Hepatocyte (in vitro differentiated cells): ENCODE data around the gene TNNI3.

Source experiments
- CTCF ChIP-seq: fragments of 200-600 bp; sonication (generic); IDR thresholded peaks from 2 replicates; pipeline ENCODE4 v1.5.1; 2016; ENCODE audit warnings: antibody characterized with exemption, mild to moderate bottlenecking; ENCODE audit not compliant: poor library complexity
- EZH2 ChIP-seq: fragments of 200-600 bp; sonication (generic); IDR thresholded peaks from 2 replicates; pipeline ENCODE4 v1.6.1; 2016; ENCODE audit warnings: antibody characterized with exemption, mild to moderate bottlenecking, borderline replicate concordance
- EZH2phosphoT487 ChIP-seq: fragments of 200-600 bp; sonication (generic); IDR thresholded peaks from one replicate; pipeline ENCODE4 v1.6.1; 2018; ENCODE audit warnings: antibody characterized with exemption, mild to moderate bottlenecking, low read depth, moderate library complexity; ENCODE audit not compliant: unreplicated experiment, severe bottlenecking

DNA sequence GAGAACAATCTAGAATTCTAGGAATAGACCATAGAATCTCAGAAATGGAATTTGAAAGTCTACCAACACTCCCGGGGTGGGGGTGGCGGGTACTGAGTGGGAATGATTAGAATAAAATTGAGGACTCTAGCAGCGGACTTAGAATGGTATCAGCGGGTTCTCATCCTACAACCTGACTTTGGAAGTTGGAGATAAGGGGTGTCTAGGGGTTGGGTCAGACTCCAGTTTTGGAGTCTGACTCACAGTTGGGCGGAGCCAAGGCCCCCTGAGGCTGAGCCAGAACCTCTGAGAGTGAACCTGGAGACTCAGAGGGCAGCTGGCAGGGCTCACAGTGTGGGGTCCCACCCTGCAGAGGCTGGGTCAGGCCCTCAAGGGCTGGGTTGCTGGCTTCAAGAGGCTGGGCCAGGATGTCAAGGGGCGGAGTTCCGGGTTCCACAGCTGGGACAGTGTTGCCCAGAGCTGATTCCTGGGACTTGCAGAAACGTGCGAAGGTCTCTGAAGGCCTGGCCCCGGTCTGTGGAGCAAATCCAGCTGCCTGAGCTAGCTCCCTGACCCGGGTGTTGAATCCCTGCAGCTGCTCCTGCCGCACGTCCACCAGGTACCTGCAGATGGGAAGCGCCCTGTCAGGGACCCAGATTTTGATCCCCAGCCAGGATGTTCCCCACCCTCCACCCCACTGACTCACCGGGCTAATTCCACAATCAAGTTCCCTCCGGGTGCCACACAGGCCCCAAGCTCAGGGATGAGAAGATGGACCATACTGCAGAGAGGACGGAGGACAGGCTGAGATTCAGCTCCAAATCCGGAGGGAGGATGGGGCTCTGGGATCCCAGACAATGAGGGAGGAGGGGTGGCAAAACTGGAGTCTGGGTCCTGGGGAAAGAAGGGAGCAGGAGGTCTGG, 1.6 kb upstream of the TNNI3 start:
- TF ChIP-seq CTCF (no peak), EZH2 (no peak), EZH2phosphoT487 (no peak)
